SU-DHL-6 (cell line): ENCODE measurements around the gene DBX1.

ENCODE experiments used
- H2AFZ ChIP-seq: fragments of 200-600 bp; sonication (generic); 2 replicates; pipeline ENCODE4 v1.6.1; 2014; ENCODE audit warnings: low read depth, mild to moderate bottlenecking, moderate library complexity, mixed read lengths, antibody characterized with exemption, low read length; ENCODE audit not compliant: severe bottlenecking
- H3F3A ChIP-seq: fragments of 200-600 bp; shearing (Covaris generic); 2 replicates; pipeline ENCODE4 v1.6.0; 2016; ENCODE audit warnings: antibody characterized with exemption, mild to moderate bottlenecking; ENCODE audit not compliant: insufficient read depth
- H3K27ac ChIP-seq: fragments of 200-600 bp; sonication (generic); 2 replicates; pipeline ENCODE4 v1.5.1; 2016; ENCODE audit warnings: low read depth, mild to moderate bottlenecking, low read length, moderate library complexity, mixed read lengths
- H3K27me3 ChIP-seq: fragments of 200-600 bp; sonication (generic), shearing (Covaris generic); 2 replicates; pipeline ENCODE4 v1.6.0; 2014; ENCODE audit warnings: mild to moderate bottlenecking, low read length
- H3K36me3 ChIP-seq: fragments of 200-600 bp; sonication (generic); 2 replicates; pipeline ENCODE4 v1.6.1; 2014; ENCODE audit warnings: mild to moderate bottlenecking, low read length, mixed read lengths
- H3K4me2 ChIP-seq: fragments of 300-600, 200-600 bp; shearing (Covaris generic), sonication (generic); 2 replicates; pipeline ENCODE4 v1.6.0; 2014; ENCODE audit warnings: low read length, low read depth, mild to moderate bottlenecking; ENCODE audit not compliant: poor library complexity, severe bottlenecking
- H3K4me3 ChIP-seq: fragments of 200-600 bp; sonication (generic); 2 replicates; pipeline ENCODE4 v1.5.1; 2014; ENCODE audit warnings: antibody characterized with exemption, low read length, mild to moderate bottlenecking, mixed read lengths; ENCODE audit not compliant: insufficient read depth, poor library complexity, severe bottlenecking
- H3K79me2 ChIP-seq: fragments of 200-600 bp; sonication (generic); 2 replicates; pipeline ENCODE4 v1.6.1; 2014; ENCODE audit warnings: mild to moderate bottlenecking, low read length, moderate library complexity; ENCODE audit not compliant: insufficient read depth
- H3K9ac ChIP-seq: fragments of 200-600 bp; sonication (generic); 2 replicates; pipeline ENCODE4 v1.7.0; 2014; ENCODE audit warnings: mild to moderate bottlenecking, low read length
- H3K9me2 ChIP-seq: fragments of 200-600 bp; sonication (generic); replicated peaks from 2 replicates; pipeline ENCODE4 v1.6.1; 2014; ENCODE audit warnings: low read length; ENCODE audit not compliant: insufficient read depth
- H3K9me3 ChIP-seq: fragments of 200-600 bp; sonication (generic); 2 replicates; pipeline ENCODE4 v1.6.1; 2014; ENCODE audit warnings: low read length, mixed read lengths; ENCODE audit not compliant: insufficient read depth
- H4K20me1 ChIP-seq: fragments of 200-600 bp; sonication (generic); 2 replicates; pipeline ENCODE4 v1.6.1; 2014; ENCODE audit warnings: low read depth, mild to moderate bottlenecking, antibody characterized with exemption, low read length, moderate library complexity, mixed read lengths
- EZH2phosphoT487 ChIP-seq: fragments of 200-600 bp; sonication (generic), shearing (Covaris generic); conservative IDR thresholded peaks from 2 replicates; pipeline ENCODE4 v1.6.1; 2018; ENCODE audit warnings: mild to moderate bottlenecking, antibody characterized with exemption, low read length, moderate library complexity, mixed read lengths
- TF ChIP-seq, protein P1 (sequence below): fragments of 200-600 bp; sonication (generic); IDR thresholded peaks from one replicate; pipeline ENCODE4 v1.5.1; 2017; ENCODE audit warnings: antibody characterized with exemption, mild to moderate bottlenecking, low read length, moderate library complexity; ENCODE audit not compliant: insufficient read depth, poor library complexity, severe bottlenecking

The DBX1 gene

DNA sequence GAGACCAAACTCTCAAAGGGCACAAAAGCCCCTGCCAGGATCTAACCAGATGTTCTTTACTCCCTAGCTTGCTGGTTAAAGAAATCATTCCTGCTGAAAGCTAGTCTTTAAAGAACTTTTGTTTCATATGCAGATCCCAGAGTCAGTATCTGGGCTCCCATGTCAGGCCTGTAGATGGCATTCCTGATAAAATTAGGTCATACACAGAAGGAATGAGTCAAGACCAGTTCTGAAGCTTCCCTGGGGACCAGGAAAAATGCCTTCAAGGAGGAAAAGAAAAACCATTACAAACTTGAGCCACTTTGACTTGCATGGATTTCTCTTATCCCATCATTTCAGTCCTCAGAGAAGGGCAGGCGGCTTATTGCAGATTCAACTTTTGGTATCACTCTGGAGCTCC, 5.9 kb downstream of the DBX1 start:
- no peak for TF ChIP-seq EZH2phosphoT487
- TF ChIP-seq, protein P1, sequence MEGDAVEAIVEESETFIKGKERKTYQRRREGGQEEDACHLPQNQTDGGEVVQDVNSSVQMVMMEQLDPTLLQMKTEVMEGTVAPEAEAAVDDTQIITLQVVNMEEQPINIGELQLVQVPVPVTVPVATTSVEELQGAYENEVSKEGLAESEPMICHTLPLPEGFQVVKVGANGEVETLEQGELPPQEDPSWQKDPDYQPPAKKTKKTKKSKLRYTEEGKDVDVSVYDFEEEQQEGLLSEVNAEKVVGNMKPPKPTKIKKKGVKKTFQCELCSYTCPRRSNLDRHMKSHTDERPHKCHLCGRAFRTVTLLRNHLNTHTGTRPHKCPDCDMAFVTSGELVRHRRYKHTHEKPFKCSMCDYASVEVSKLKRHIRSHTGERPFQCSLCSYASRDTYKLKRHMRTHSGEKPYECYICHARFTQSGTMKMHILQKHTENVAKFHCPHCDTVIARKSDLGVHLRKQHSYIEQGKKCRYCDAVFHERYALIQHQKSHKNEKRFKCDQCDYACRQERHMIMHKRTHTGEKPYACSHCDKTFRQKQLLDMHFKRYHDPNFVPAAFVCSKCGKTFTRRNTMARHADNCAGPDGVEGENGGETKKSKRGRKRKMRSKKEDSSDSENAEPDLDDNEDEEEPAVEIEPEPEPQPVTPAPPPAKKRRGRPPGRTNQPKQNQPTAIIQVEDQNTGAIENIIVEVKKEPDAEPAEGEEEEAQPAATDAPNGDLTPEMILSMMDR = no peak
- H3K79me2 ChIP-seq = no peaks in the 10 kb centered on the region
- H3K36me3 ChIP-seq = no peaks in the 10 kb centered on the region
- H3K4me3 ChIP-seq = no peak overlapping the region
- no peak overlapping the region for H2AFZ ChIP-seq
- H3K9me2 ChIP-seq = no peaks in the 10 kb centered on the region
- H3K9ac ChIP-seq = no peak overlapping the region
- H3K27ac ChIP-seq = no peak overlapping the region
- no peaks in the 10 kb centered on the region for H3F3A ChIP-seq
- H3K9me3 ChIP-seq = no peaks in the 10 kb centered on the region
- H3K4me2 ChIP-seq = no peak overlapping the region
- H4K20me1 ChIP-seq = no peaks in the 10 kb centered on the region
- H3K27me3 ChIP-seq = no peaks in the 10 kb centered on the region

DNA sequence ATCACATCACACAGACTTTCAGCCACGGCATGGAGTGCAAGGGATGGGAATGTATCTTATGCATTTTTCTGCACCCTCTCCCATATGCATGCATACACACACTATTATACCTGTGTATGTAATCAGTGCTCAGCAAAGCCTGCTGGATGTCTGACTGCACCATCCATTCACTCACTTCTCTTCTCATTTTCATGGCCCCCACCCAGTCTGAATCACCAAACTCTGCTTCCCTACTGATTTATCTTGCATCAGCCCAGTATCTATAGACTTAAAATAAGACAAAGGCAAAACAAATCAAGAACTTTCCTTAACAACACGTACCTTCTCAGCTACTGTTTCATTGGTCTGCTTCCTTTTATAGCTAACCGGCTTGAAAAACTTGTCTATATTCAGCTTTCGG, 21.6 kb downstream of the DBX1 start:
- Histone ChIP-seq H3K9me3 (no peaks in the 10 kb centered on the region), H3K27ac (no peak overlapping the region), H3K4me2 (no peak overlapping the region), H4K20me1 (no peaks in the 10 kb centered on the region), H3K79me2 (no peaks in the 10 kb centered on the region), H3K9ac (no peak overlapping the region), H3K36me3 (no peaks in the 10 kb centered on the region), H3F3A (no peaks in the 10 kb centered on the region), H2AFZ (no peak overlapping the region), H3K4me3 (no peak overlapping the region), H3K9me2 (no peaks in the 10 kb centered on the region), H3K27me3 (no peaks in the 10 kb centered on the region)
- TF ChIP-seq, protein P1 = no peak
- no peak for TF ChIP-seq EZH2phosphoT487

DNA sequence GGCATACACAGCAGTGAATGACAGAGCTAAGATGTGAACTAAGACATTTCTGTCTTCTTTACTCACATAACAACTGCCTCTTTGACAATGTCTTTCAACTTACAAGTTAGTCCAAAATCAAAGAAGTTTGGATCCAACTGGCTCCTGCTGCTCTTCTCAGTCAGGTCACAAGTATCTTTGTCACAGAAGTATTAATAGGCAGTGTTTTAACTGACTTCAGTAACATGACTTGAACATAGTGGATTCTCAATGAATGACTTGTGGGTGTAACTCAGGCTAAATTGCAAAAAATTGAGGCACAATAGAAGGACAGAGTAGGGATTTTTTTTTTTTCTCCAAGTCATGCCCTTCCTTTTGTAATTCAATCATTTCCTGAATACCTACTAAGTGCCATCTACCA, 22.6 kb downstream of the DBX1 start:
- TF ChIP-seq, protein P1 = no peak
- TF ChIP-seq EZH2phosphoT487 = no peak
- Histone ChIP-seq H4K20me1 (no peaks in the 10 kb centered on the region), H2AFZ (no peak overlapping the region), H3K9me2 (no peaks in the 10 kb centered on the region), H3K9me3 (no peaks in the 10 kb centered on the region), H3F3A (no peaks in the 10 kb centered on the region), H3K4me2 (no peak overlapping the region), H3K27me3 (no peaks in the 10 kb centered on the region), H3K9ac (no peak overlapping the region), H3K27ac (no peak overlapping the region), H3K4me3 (no peak overlapping the region), H3K79me2 (no peaks in the 10 kb centered on the region), H3K36me3 (no peaks in the 10 kb centered on the region)
